GM19099 (cell line): ENCODE results near the gene MLIP.

Experiments
- POLR2A ChIP-seq: IDR thresholded peaks from 3 replicates; pipeline ENCODE4 v1.6.1; 2011; ENCODE audit warnings: low read depth; ENCODE audit not compliant: insufficient read length; ENCODE audit errors: extremely low read depth

The MLIP gene

GRCh38 chr6:54222217-54222616 lies 111.0 kb downstream of the MLIP start:
- no peak for TF ChIP-seq POLR2A

DNA sequence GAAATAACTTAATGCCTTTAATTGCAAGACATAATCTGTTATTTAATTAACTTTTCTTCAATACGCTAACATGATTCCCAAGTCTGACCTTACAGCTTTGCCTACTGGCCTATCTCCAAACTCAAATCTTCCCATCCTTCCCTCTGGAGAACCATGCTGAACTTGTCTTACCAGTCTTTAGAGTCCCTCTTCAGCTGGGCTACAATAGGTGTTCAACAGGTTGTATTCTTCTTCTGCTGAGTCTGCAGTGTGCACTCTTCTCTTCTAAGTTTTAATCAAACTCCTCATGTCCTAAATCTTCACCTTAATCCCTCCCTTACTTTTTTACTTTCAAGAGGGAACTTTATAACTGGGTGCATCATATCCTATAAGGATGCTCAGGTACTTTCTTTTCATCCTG lies 121.5 kb downstream of the MLIP start:
- no peak for TF ChIP-seq POLR2A

- TF ChIP-seq POLR2A, result no peak
Observed at GRCh38 chr6:54234539-54234938, 123.3 kb downstream of the MLIP start.

- no peak for TF ChIP-seq POLR2A
Observed at GRCh38 chr6:54236984-54237383, 125.7 kb downstream of the MLIP start.

DNA sequence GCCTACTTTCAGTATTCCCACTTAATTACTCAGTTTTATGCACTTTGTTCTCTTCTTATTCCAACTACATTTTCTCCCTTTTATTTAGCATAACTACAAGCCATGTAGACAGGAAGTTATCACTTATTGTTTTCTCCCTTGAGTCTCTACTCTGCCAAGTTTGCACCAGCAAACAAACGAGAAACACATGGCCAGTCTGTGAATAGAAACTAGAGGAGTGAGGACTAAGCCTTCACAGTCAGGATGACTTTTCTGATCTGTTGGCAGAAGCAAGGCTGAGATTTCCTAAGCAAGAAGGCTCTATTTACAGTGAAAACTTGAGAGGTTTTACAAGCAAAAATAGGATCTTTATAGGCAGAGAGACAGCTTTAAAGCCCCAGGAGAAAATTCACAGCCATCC lies 127.2 kb downstream of the MLIP start:
- no peak for TF ChIP-seq POLR2A

DNA sequence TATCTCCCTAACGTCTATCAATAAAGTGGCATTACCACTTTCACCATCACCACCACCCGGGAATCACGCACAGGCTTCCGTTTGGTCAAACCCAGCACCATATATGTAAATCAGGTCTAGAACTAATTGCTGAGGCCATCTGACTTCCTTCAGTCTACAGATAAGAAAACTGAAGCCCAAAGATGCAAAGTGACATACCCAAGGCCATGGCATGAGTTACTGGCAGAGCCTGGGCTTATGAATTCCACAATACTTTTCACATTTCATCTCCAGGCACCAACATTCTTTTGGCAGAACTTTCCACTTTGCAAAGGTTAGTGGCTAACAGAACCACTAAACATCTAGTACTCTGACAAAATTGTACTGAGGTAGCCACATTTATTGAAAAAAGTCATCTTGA lies 132.5 kb downstream of the MLIP start:
- TF ChIP-seq POLR2A, result no peak

- TF ChIP-seq POLR2A, result no peak
Observed at GRCh38 chr6:54244430-54244829, 133.2 kb downstream of the MLIP start.

DNA sequence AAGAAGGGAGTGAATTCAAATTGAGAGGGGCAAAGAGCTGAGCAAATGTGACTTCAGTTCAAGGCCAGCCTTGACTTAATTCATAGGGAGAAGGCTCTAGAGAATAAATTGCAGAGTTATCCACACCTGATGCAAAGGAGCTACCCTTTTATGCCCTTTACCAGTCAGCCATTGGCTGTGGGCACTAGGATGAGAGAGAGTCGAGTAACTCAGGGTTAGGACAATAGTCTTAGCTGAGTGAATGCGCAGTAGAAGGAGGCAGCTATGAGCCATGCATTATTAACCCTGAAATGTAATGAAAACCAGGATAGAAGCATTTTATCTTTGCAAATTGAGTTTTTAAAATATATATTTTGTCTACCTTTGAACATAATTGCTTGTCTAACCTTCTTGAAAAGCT lies 134.0 kb downstream of the MLIP start:
- no peak for TF ChIP-seq POLR2A

GRCh38 chr6:54248319-54248718 lies 137.1 kb downstream of the MLIP start:
- no peak for TF ChIP-seq POLR2A

- no peak for TF ChIP-seq POLR2A
Observed at GRCh38 chr6:54248994-54249393, 137.8 kb downstream of the MLIP start.

DNA sequence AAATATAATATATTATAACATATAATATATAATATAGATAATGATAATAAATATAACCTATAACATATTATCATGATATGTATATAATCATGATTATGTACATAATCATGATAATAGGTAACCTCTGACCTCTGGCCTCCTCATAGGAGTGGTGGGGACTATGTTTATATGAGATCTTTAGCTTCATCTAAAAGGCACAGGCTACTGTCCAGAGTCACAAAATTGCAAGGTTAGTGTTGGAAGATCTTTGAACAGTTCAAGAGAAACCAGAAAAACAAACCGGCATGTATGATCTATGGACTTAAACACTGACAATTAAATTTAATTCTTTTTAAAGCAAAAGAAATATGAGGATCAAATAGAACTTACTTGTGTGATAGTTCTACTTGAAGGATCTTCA lies 141.3 kb downstream of the MLIP start:
- TF ChIP-seq POLR2A, result no peak

DNA sequence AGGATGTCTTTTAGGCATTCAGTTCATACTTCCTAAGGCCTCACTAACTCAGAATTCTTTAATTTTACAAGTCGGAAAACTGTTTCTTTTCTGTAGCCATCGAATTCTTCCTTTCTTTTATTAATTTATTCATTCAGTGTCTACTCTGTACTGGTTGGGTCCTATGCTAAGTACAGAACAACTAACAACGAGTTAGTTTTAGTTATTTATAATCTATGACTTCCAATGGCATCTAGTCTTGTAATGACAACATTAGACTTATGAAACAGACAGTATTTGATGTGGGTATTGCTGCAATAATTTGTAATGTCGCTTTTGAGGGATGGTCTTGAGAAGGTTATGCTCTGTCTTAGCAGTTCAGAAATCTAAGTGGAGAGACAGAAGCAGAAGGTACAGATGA lies 141.7 kb downstream of the MLIP start:
- no peak for TF ChIP-seq POLR2A

DNA sequence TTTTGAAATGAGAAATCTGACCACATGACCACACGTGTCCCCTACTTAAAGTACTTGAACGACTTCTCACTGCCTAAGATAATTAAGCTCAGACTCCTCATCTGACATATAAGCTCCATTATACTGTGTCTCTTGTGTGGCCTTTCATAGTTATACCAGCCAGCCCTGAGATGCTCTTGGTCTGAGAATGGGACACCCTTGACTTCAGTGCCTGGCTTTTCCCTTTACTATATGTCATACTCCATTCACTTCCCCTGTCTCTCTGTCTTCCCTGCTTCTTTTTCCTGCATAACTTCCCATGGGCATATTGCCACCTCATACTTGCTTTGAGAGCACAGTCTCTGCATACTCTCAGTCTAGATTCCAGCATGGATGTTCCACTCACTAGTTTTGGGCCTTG lies 143.6 kb downstream of the MLIP start:
- no peak for TF ChIP-seq POLR2A

GRCh38 chr6:54255886-54256285 lies 144.6 kb downstream of the MLIP start:
- TF ChIP-seq POLR2A, result no peak

- TF ChIP-seq POLR2A, result no peak
Observed at GRCh38 chr6:54260025-54260424, 148.8 kb downstream of the MLIP start.

GRCh38 chr6:54262499-54262898 lies 151.3 kb downstream of the MLIP start:
- no peak for TF ChIP-seq POLR2A

GRCh38 chr6:54262971-54263370 lies 151.7 kb downstream of the MLIP start:
- no peak for TF ChIP-seq POLR2A
